Fibroblast of the aortic adventitia (primary cell): ENCODE measurements around the gene F7. TPM values are rescaled to one million over a fixed set of nuclear protein-coding genes. Genes with fewer than 3 reads are reported as not detected.

Experiments
- DNase-seq: peaks from one replicate; pipeline ENCODE4 v3.0.0-alpha.2; 2010; ENCODE audit warnings: low read depth
- H3K4me3 ChIP-seq: 2 replicates; pipeline ENCODE4 v1.5.1; 2011; ENCODE audit warnings: low read depth, mild to moderate bottlenecking, control low read depth, low read length, moderate library complexity
- CTCF ChIP-seq: IDR thresholded peaks from 2 replicates; pipeline ENCODE4 v1.5.1; 2011; ENCODE audit warnings: mild to moderate bottlenecking, low read length, control low read depth, inconsistent platforms; ENCODE audit not compliant: insufficient read depth
- total RNA-seq: library from RNA; depleted of rRNA; stranded (reverse); fragments of >200 nt; gene quantifications from 2 replicates; pipeline ENCODE4 v1.2.3, GENCODE V29; 2012; ENCODE audit warnings: low replicate concordance

F7 gene
- total RNA-seq, 1 donor, result under 0.01 TPM

GRCh38 chr13:113064534-113065405, 40.8 kb upstream of the F7 start:
- peak overlapping the region; percentile 52 for H3K4me3 ChIP-seq
- no peak for TF ChIP-seq CTCF
- peak; percentile 92 for DNase-seq

GRCh38 chr13:113065406-113066141, 40.0 kb upstream of the F7 start:
- TF ChIP-seq CTCF, result no peak
- H3K4me3 ChIP-seq, result peak overlapping the region; percentile 13
- peak; percentile 54 for DNase-seq

DNA sequence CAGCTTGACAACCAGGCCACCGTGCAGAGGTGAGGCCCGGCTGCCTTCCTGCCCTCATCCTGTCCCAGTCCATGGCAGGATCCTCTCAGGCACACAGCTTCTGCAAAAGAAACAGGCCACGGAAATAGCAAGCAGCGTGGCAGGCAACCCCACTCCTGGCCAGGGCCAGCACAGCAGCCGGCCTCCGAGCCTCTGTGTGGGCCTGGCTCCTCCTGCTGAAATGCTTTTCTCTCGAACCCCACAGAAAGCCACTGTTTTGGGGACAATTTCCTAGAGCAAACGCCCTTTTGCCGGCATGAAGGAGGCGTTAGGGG, 39.5 kb upstream of the F7 start:
- no peak for TF ChIP-seq CTCF
- no peak for DNase-seq
- H3K4me3 ChIP-seq, result no peak overlapping the region

DNA sequence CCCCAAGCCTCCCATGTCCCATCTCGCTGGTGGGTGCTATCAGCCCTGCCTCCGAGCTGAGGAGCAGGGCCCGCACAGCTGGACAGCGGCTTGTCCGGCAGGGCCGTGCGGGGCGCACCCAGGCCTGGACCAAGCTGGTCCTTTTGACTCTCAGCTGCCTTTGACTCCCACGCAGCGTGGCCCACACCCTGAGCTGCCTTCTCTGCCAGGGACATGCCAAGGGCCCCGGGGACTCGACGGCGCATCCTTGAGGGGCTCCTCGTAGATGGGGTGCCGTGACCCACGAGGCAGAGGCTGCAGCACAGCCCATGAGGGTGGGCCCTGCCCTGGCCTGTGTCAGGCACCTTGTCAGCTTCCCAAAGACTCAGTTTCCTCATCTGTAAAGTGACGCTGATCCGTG, 38.8 kb upstream of the F7 start:
- DNase-seq, result no peak
- TF ChIP-seq CTCF, result no peak

GRCh38 chr13:113069861-113070805, 35.5 kb upstream of the F7 start:
- H3K4me3 ChIP-seq, result no peak overlapping the region
- no peak for DNase-seq
- no peak for TF ChIP-seq CTCF

More for the DNA sequence above, 38.8 kb upstream of the F7 start:
- no peak overlapping the region for H3K4me3 ChIP-seq

GRCh38 chr13:113070855-113071254, 34.7 kb upstream of the F7 start:
- H3K4me3 ChIP-seq, result no peak overlapping the region
- TF ChIP-seq CTCF, result no peak
- no peak for DNase-seq
